NAMALWA (cell line): Measurements from ENCODE around the gene TREM1.
"Not testable (repeated sequence)": the region's sequence is repeated elsewhere in the genome, so short reads cannot be mapped to it uniquely, and the experiment has no call there.

Source experiments
- DNase-seq: peaks from one replicate; pipeline ENCODE4 v3.0.0-alpha.2; 2015; ENCODE audit warnings: low spot score

Gene TREM1

GRCh38 chr6:41286544-41287346 lies at the start of gene TREM1:
TSS of gene TREM1 (minus strand) at chr6:41286682. CDS start at chr6:41286655, 27 bp downstream.
- no peak for DNase-seq

- DNase-seq, result no peak
Observed at GRCh38 chr6:41335943-41336342, 49.5 kb upstream of the TREM1 start.

- DNase-seq, result no peak
Observed at GRCh38 chr6:41335296-41335695, 48.8 kb upstream of the TREM1 start, which contains the start of gene NCR2. TSS of gene NCR2 (plus strand) at chr6:41335608. CDS start at chr6:41335877, 269 bp downstream.

- DNase-seq, result peak; percentile 50
Observed at GRCh38 chr6:41334482-41335040, 48.1 kb upstream of the TREM1 start.

GRCh38 chr6:41332842-41333736 lies 46.6 kb upstream of the TREM1 start:
- no peak for DNase-seq

GRCh38 chr6:41332241-41332640 lies 45.8 kb upstream of the TREM1 start:
- DNase-seq, result no peak

DNA sequence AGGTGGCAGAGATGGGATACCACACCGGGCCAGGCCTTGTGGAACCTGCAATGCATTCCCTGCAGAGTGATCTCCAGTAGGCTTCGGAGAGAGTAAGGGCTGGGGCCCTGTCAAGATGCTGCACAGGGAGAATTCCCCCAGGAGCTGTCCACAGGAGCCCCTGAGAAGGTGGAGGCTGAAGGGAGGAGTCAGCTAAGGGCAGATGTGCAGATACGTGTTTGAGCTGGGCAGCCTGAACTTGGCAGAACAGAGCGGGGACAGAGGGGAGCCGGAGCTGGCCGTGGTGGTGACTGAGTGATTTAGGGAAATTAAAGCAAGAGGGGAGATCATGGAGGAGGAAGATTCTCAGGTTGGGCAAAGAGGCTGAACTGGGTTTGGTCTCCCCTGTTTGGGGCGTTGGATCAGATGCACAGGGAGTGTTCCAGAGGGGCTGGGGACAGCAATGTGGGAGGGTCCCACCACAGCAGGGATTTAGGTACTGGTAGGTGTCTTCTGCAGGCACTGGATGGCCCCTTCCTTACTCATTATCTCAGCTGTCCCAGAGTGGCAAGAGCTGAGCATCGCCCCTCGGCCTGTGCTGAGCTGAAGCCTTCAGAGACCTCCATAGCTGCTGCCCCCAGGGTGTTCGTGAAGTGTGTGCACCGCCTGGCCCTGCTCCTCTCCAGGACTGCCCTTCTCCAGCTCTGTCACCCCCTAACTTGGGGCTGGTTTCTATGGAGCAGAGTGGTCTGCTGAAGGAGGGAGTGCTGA lies 45.1 kb upstream of the TREM1 start:
- DNase-seq, result no peak

DNA sequence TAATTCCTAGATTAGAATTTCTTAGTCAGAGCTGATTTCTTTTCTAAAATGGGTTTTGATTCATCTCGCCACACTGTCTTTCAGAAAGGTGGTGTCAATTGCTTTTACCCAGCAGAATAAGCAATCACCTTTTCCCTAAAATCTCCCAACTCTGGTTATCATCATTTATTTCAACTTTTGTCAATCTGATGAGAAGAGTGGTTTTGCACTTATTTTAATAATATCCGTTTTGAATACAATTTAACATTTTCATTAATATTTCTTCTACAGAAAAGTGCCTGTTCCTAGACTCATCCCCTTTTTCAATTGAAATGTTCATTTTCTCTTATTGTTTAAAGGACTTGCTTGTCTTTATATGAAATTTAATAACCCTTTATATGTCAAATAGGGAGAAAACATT lies 40.7 kb upstream of the TREM1 start:
- DNase-seq, result no peak

GRCh38 chr6:41326092-41326491 lies 39.6 kb upstream of the TREM1 start:
- DNase-seq, result no peak

- no peak for DNase-seq
Observed at GRCh38 chr6:41325446-41326066, 39.1 kb upstream of the TREM1 start.

- DNase-seq, result no peak
Observed at GRCh38 chr6:41321183-41321582, 34.7 kb upstream of the TREM1 start.

DNA sequence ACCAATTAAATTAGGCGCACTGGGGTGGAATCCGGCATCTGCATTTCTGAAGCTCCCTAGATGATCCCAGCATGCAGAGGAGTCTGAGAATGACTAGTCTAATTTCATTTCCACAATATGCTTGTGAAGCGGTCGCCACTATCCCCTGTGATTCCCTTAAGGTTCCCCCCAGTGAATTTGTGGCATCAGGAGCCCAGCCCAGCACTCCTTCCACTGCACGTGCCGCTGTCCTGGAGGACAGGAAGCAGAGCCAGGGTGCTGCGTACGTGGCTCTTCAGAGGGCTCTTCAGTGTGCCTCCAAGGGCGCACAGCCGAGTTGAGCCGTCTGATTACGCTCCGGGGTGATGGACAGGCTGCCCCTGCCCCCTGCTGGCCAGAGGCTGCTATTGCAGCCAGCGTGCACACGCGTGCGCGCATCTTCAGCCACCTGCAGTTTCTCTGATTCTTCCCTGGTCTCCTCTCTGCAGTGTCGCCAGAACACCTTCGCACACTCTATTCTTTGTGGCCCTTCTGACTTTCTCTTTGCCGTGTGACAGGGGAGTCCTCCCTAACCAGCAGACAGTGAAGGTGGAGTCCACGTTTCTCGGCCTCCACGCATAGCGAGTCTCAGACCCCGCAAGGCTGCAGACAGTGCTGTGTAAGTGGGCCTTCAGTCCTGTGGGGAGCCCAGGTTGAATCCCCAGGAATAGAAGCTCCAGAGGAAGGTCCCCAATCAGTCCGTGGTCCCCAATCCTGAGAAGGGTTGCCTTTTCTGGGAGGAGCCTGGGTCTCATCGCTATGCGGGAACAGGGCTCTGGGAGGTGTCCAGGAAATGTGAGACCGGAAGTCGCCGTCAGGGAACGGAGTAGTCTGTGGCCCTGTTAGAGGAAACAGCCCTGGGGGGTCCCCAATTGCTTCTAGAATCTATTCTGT lies 32.4 kb upstream of the TREM1 start:
- peak; percentile 91 for DNase-seq

GRCh38 chr6:41318261-41318653 lies 31.8 kb upstream of the TREM1 start:
- DNase-seq, result no peak

GRCh38 chr6:41315943-41316620 lies 29.6 kb upstream of the TREM1 start:
- no peak for DNase-seq

DNA sequence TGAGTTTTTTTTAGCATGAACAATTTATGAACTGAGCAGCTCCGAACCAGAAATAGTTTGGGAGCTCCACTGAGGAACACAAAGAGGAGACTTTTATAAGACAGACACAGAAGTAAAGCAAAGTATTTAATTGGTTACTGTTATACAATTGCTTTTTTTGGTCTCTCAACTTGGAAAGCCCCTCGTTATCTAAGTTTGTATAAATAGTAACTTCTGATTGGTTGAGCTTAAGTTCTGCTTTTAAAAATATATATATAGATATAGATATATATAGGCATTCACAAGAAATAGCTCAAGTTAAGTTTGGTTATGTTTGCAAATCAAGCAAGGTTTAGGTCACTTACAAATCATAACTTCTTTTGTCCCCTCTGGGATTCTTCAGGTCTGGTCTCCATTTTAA lies 28.7 kb upstream of the TREM1 start:
- DNase-seq, result peak; percentile 23

GRCh38 chr6:41306187-41306854 lies 19.8 kb upstream of the TREM1 start:
- DNase-seq, result peak; percentile 73

DNA sequence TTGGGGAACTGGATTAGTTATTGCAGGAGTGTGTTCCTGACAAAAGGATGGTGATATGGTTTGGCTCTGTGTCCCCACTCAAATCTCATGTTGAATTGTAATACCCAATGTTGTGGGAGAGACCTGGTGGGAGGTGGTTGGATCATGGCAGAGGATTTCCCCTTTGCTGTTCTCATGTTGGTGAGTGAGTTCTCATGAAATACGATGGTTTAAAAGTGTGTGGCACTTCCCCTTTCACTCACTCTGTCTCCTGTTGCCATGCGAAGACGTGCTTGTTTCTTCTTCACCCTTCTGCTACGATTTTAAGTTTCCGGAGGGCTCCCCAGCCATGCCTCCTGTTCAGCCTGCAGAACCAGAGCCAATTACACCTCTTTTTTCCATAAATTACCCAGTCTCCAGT lies 16.2 kb upstream of the TREM1 start:
- DNase-seq, result peak; percentile 28

GRCh38 chr6:41298785-41299502 lies 12.5 kb upstream of the TREM1 start:
- peak; percentile 67 for DNase-seq

DNA sequence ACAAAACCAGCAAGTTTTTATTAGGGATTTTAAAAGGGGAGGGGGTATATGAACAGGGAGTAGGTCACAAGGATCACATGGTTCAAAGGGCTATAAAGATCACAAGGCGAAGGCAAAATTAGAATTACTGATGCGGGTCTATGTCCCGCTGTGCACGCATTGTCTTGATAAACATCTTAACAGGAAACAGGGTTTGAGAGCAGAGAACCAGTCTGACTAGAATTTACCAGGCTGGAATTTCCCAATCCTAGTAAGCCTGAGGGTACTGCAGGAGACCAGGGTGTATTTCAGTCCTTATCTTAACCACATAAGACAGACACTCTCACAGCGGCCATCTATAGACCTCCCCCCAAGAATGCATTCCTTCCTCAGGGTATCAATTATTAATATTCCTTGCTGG lies 10.8 kb upstream of the TREM1 start:
- not testable (repeated sequence) for DNase-seq
